Measurements from ENCODE around the gene CST9. TPM values are rescaled to one million over a fixed set of nuclear protein-coding genes. Genes with fewer than 3 reads are reported as not detected.

CST9 gene
- total RNA-seq, 1 experiment from 2014 or later, result not detected

GRCh38 chr20:23646106-23646873 lies 40.6 kb upstream of the CST9 start:
- ATAC-seq, result no peak
- no peak for DNase-seq (ENCODE audit: low read depth, low spot score)
- BruUV-seq (replicated peaks), result no TSS peak
- Histone ChIP-seq H3K36me3 (ENCODE audit: control insufficient read depth, insufficient read depth, low read length) (no peaks in the 10 kb centered on the region), H3K4me1 (ENCODE audit: control insufficient read depth, insufficient read depth, low read length) (no peaks in the 10 kb centered on the region), H3K27ac (ENCODE audit: low read length) (no peak overlapping the region), H3K27me3 (ENCODE audit: control insufficient read depth, insufficient read depth, low read length) (no peaks in the 10 kb centered on the region), H3K9me3 (ENCODE audit: control insufficient read depth, insufficient read depth, low read depth, low read length) (no peaks in the 10 kb centered on the region), H3K4me3 (ENCODE audit: low read depth in 2 of 2, low read length in 2 of 2) (no peak overlapping the region)
- CTCF ChIA-PET, result no interaction called here
- no peak for TF ChIP-seq TCF7L2 (IDR thresholded peaks at IDR 0.05; ENCODE audit: low read depth, low read length)
- no peak for TF ChIP-seq SIN3A (IDR thresholded peaks at IDR 0.05; ENCODE audit: borderline replicate concordance, insufficient read depth, low read depth, low read length)
- no peak for TF ChIP-seq REST (IDR thresholded peaks at IDR 0.05; ENCODE audit: insufficient read depth in 1 of 2, low read depth in 2 of 2, low read length in 1 of 2)
- TF ChIP-seq CTCF (IDR thresholded peaks at IDR 0.05), result no peak
- in situ Hi-C loops (cut with HindIII; ENCODE audit: low pct_unique_long_range_greater_than_20kb, low sequenced_read_pairs), result no loop called here
- POLR2A ChIA-PET, result no interaction called here
- intact Hi-C loops (cut with micrococcal nuclease; ENCODE audit: unreplicated experiment), result no loop called here

GRCh38 chr20:23645575-23645974 lies 39.9 kb upstream of the CST9 start:
- H3K36me3 ChIP-seq (ENCODE audit: control insufficient read depth, insufficient read depth, low read length), result no peaks in the 10 kb centered on the region
- no peaks in the 10 kb centered on the region for H3K9me3 ChIP-seq (ENCODE audit: control insufficient read depth, insufficient read depth, low read depth, low read length)
- no peak for DNase-seq (ENCODE audit: low read depth, low spot score)
- no peak for TF ChIP-seq POLR2AphosphoS5 (IDR thresholded peaks at IDR 0.05; ENCODE audit: low read depth, low read length)
- no peak for TF ChIP-seq TCF7L2 (IDR thresholded peaks at IDR 0.05; ENCODE audit: low read depth, low read length)
- no peak for TF ChIP-seq CTCF (IDR thresholded peaks at IDR 0.05)
- no peak for TF ChIP-seq SIN3A (IDR thresholded peaks at IDR 0.05; ENCODE audit: borderline replicate concordance, insufficient read depth, low read depth, low read length)
- no peak for TF ChIP-seq REST (IDR thresholded peaks at IDR 0.05; ENCODE audit: insufficient read depth in 1 of 2, low read depth in 2 of 2, low read length in 1 of 2)
- H3K4me3 ChIP-seq (ENCODE audit: low read depth in 2 of 2, low read length in 2 of 2), result no peak overlapping the region
- in situ Hi-C loops (cut with HindIII; ENCODE audit: low pct_unique_long_range_greater_than_20kb, low sequenced_read_pairs) (no loop called here), intact Hi-C loops (cut with micrococcal nuclease; ENCODE audit: unreplicated experiment) (no loop called here)
- no peak for ATAC-seq
- BruUV-seq (replicated peaks), result no TSS peak
- ChIA-PET POLR2A (no interaction called here), CTCF (no interaction called here)
- H3K27ac ChIP-seq (ENCODE audit: low read length), result no peak overlapping the region
- H3K27me3 ChIP-seq (ENCODE audit: control insufficient read depth, insufficient read depth, low read length), result no peaks in the 10 kb centered on the region
- no peaks in the 10 kb centered on the region for H3K4me1 ChIP-seq (ENCODE audit: control insufficient read depth, insufficient read depth, low read length)

All from Panc1 (cell line).